ENCODE measurements around the gene GLYAT.

Gene GLYAT

DNA sequence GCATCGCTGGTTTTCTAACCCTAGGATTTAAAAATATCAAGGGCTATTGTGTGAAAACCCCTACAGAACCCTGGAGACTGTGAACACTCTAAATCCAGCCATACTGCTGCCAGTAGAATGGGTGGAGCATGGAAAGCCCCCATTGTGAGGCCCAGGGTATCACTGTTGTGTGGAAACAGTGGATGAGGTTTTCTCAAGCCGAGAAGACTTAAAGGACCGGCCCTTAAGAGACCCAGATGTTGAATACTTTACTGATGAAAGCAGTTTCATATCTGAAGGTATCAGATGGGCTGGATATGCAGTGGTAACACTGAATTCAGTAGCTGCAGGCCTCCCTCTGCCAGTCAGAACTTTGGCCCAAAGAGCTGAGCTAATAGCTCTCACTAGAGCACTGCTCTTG is 41.6 kb upstream of the GLYAT start:
- Histone ChIP-seq H3K4me2 (ENCODE audit: low read depth, low read length, poor library complexity, severe bottlenecking) (no peak overlapping the region), H3K9ac (ENCODE audit: low read depth, low read length, poor library complexity, severe bottlenecking) (no peak overlapping the region)

DNA sequence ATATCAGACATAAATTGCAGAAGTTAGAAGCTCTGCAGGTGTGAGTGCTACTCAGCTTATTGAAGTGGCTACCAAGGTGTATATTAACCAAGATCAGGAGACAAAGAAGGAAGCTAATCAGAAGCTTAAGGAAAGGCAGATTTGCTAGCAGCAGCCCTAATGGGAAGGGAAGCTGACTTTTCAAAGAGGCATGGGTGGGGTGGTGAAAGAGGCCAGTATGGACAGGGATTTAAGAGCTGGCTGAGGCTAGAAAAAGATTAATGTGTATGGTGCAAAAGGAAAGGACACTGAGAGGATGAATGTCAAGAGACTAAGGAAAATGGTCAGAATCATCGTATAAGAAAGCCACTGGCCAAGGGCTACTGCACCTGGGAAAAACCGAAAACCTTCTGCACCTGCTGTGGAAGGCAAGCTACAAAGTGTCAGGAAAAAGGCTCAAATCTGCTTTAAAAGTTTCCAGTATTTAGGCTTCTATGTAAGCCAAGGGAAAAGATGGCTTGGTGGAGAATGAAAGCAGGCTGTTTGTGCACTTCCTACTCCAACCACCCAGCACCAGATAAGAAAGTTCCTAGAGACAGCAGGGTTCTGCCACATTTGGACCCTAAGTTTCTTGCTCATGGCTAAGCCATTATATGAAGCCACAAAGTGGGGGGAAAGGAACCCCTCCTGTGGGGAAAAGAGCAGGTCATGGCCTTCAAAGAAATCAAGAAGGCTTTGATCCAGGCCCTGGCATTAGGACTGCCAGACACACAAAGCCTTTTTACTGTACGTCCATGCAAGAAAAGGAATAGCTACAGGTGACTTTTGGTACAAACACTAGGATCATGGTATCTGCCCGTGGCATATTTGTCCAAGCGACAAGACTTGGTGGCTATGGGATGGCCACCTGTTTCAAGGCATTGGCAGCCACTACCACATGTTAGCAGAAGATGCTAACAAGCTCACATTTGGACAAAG is 40.9 kb upstream of the GLYAT start:
- no peaks in the 10 kb centered on the region for H4K20me1 ChIP-seq (ENCODE audit: insufficient read depth, low read length, poor library complexity, severe bottlenecking)
- no peaks in the 10 kb centered on the region for H3K4me1 ChIP-seq (ENCODE audit: insufficient read depth, low read length, poor library complexity, severe bottlenecking)
- H3K4me2 ChIP-seq (ENCODE audit: low read depth, low read length, poor library complexity, severe bottlenecking) = no peak overlapping the region
- H3K9me2 ChIP-seq (replicated peaks; ENCODE audit: low read depth, low read length) = no peaks in the 10 kb centered on the region
- 0 out of 2 replicates have a peak overlapping the region, but pooled peaks have one; percentile 3 for H2AFZ ChIP-seq (ENCODE audit: low read length)
- TF ChIP-seq EZH2phosphoT487 (IDR thresholded peaks at IDR 0.05; ENCODE audit: borderline replicate concordance) = no peak
- TF ChIP-seq, protein P1, sequence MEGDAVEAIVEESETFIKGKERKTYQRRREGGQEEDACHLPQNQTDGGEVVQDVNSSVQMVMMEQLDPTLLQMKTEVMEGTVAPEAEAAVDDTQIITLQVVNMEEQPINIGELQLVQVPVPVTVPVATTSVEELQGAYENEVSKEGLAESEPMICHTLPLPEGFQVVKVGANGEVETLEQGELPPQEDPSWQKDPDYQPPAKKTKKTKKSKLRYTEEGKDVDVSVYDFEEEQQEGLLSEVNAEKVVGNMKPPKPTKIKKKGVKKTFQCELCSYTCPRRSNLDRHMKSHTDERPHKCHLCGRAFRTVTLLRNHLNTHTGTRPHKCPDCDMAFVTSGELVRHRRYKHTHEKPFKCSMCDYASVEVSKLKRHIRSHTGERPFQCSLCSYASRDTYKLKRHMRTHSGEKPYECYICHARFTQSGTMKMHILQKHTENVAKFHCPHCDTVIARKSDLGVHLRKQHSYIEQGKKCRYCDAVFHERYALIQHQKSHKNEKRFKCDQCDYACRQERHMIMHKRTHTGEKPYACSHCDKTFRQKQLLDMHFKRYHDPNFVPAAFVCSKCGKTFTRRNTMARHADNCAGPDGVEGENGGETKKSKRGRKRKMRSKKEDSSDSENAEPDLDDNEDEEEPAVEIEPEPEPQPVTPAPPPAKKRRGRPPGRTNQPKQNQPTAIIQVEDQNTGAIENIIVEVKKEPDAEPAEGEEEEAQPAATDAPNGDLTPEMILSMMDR (conservative IDR thresholded peaks at IDR 0.05; ENCODE audit: low read length) = no peak
- H3K79me2 ChIP-seq (ENCODE audit: insufficient read depth, low read length) = no peaks in the 10 kb centered on the region
- no peaks in the 10 kb centered on the region for H3K9me3 ChIP-seq (ENCODE audit: insufficient read depth, low read depth, low read length)
- no peaks in the 10 kb centered on the region for H3F3A ChIP-seq (ENCODE audit: low read depth)
- no peak overlapping the region for H3K4me3 ChIP-seq (ENCODE audit: low read length, poor library complexity, severe bottlenecking)
- H3K9ac ChIP-seq (ENCODE audit: low read depth, low read length, poor library complexity, severe bottlenecking) = no peak overlapping the region
- H3K36me3 ChIP-seq (ENCODE audit: insufficient read depth, low read length) = no peaks in the 10 kb centered on the region
- H3K27me3 ChIP-seq (ENCODE audit: insufficient read depth, low read length, poor library complexity, severe bottlenecking) = no peaks in the 10 kb centered on the region

More for the DNA sequence above, 41.6 kb upstream of the GLYAT start:
- no peaks in the 10 kb centered on the region for H3K9me3 ChIP-seq (ENCODE audit: insufficient read depth, low read depth, low read length)
- no peaks in the 10 kb centered on the region for H3F3A ChIP-seq (ENCODE audit: low read depth)
- no peak overlapping the region for H3K4me3 ChIP-seq (ENCODE audit: low read length, poor library complexity, severe bottlenecking)
- no peaks in the 10 kb centered on the region for H3K36me3 ChIP-seq (ENCODE audit: insufficient read depth, low read length)
- no peak overlapping the region for H2AFZ ChIP-seq (ENCODE audit: low read length)
- no peaks in the 10 kb centered on the region for H3K9me2 ChIP-seq (replicated peaks; ENCODE audit: low read depth, low read length)
- no peaks in the 10 kb centered on the region for H3K79me2 ChIP-seq (ENCODE audit: insufficient read depth, low read length)
- no peaks in the 10 kb centered on the region for H3K27me3 ChIP-seq (ENCODE audit: insufficient read depth, low read length, poor library complexity, severe bottlenecking)
- TF ChIP-seq EZH2phosphoT487 (IDR thresholded peaks at IDR 0.05; ENCODE audit: borderline replicate concordance) = no peak
- TF ChIP-seq, protein P1 (conservative IDR thresholded peaks at IDR 0.05; ENCODE audit: low read length) = no peak
- no peaks in the 10 kb centered on the region for H3K4me1 ChIP-seq (ENCODE audit: insufficient read depth, low read length, poor library complexity, severe bottlenecking)
- no peaks in the 10 kb centered on the region for H4K20me1 ChIP-seq (ENCODE audit: insufficient read depth, low read length, poor library complexity, severe bottlenecking)

DNA sequence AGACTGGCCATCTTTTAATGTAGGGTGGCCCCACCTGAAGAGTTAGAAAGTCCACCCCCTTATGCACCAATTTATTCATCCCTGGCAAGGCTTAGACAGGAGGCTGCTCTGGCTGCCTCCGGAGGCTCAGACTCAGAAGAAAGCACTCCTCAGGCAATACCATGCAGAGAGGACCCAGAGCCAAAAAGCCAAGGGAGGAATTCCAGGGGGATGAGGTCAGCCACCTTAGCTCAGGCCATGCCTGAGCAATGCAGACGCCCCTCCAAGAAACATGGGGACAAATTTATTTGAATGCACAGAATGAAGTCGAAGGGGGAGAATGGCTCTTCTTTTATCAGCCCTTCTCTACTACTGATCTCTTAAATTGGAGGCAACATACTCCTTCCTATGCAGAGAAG is 39.7 kb upstream of the GLYAT start:
- no peak overlapping the region for H3K4me2 ChIP-seq (ENCODE audit: low read depth, low read length, poor library complexity, severe bottlenecking)
- H3K9me3 ChIP-seq (ENCODE audit: insufficient read depth, low read depth, low read length) = no peaks in the 10 kb centered on the region
- H3K4me1 ChIP-seq (ENCODE audit: insufficient read depth, low read length, poor library complexity, severe bottlenecking) = no peaks in the 10 kb centered on the region

More for the DNA sequence above, 39.7 kb upstream of the GLYAT start:
- Histone ChIP-seq H3K4me3 (ENCODE audit: low read length, poor library complexity, severe bottlenecking) (no peak overlapping the region), H3K9me2 (replicated peaks; ENCODE audit: low read depth, low read length) (no peaks in the 10 kb centered on the region), H3K79me2 (ENCODE audit: insufficient read depth, low read length) (no peaks in the 10 kb centered on the region), H4K20me1 (ENCODE audit: insufficient read depth, low read length, poor library complexity, severe bottlenecking) (no peaks in the 10 kb centered on the region), H3K9ac (ENCODE audit: low read depth, low read length, poor library complexity, severe bottlenecking) (no peak overlapping the region), H3F3A (ENCODE audit: low read depth) (no peaks in the 10 kb centered on the region), H2AFZ (ENCODE audit: low read length) (no peak overlapping the region), H3K36me3 (ENCODE audit: insufficient read depth, low read length) (no peaks in the 10 kb centered on the region), H3K27me3 (ENCODE audit: insufficient read depth, low read length, poor library complexity, severe bottlenecking) (no peaks in the 10 kb centered on the region)
- no peak for TF ChIP-seq EZH2phosphoT487 (IDR thresholded peaks at IDR 0.05; ENCODE audit: borderline replicate concordance)
- TF ChIP-seq, protein P1 (conservative IDR thresholded peaks at IDR 0.05; ENCODE audit: low read length) = no peak
